Measurements from ENCODE around the gene CFAP99.
A peak's percentile ranks its signal among the peaks of the same experiment; 100 is the strongest.

CFAP99 gene

DNA sequence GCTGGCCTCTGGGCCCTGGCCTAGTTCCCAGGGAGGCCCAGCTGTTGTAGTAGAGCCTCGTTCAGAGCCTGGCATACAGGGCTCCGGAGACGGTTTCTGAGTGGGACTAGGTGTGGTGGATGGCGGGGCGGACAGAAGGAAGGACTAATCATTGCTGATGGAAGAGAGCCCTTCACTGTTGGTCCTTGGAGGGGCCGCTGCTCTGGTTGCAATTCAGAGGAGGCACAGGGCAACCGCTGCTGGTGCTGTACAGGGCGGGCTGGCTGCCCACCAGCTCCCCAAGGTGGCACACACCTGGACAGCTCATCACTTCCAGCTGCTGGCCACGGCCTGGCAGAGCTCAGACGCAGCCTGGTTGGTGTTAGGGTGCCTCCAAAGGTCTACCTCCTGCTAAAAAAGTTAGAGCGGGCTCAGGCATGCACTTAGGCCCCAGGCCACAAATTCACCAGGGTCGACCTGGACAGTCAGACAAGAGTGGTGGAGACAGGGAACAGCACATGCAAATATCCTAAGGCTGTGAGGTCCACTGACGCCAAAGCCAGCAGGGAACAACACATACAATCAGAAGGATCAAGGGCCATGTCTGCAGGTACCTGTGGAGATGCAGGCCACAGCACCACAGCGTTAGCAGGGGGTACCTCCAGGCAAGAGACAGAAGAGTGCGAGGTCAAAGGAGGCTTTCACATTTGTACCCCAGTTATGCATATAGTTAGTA is 42.6 kb downstream of the CFAP99 start:
- Histone ChIP-seq H3F3A (ENCODE audit: low read depth) (no peaks in the 10 kb centered on the region), H3K9me2 (replicated peaks; ENCODE audit: low read depth, low read length) (no peaks in the 10 kb centered on the region), H3K4me1 (ENCODE audit: insufficient read depth, low read length, poor library complexity, severe bottlenecking) (no peaks in the 10 kb centered on the region), H3K36me3 (ENCODE audit: insufficient read depth, low read length) (no peaks in the 10 kb centered on the region), H3K9me3 (ENCODE audit: insufficient read depth, low read depth, low read length) (no peaks in the 10 kb centered on the region), H2AFZ (ENCODE audit: low read length) (no peak overlapping the region), H3K27me3 (ENCODE audit: insufficient read depth, low read length, poor library complexity, severe bottlenecking) (peaks cover 6% of the 10 kb centered on the region), H3K79me2 (ENCODE audit: insufficient read depth, low read length) (no peaks in the 10 kb centered on the region), H3K4me3 (ENCODE audit: low read length, poor library complexity, severe bottlenecking) (no peak overlapping the region), H3K9ac (ENCODE audit: low read depth, low read length, poor library complexity, severe bottlenecking) (no peak overlapping the region), H3K4me2 (ENCODE audit: low read depth, low read length, poor library complexity, severe bottlenecking) (no peak overlapping the region), H4K20me1 (ENCODE audit: insufficient read depth, low read length, poor library complexity, severe bottlenecking) (no peaks in the 10 kb centered on the region)
- no peak for TF ChIP-seq EZH2phosphoT487 (IDR thresholded peaks at IDR 0.05; ENCODE audit: borderline replicate concordance)
- TF ChIP-seq, protein P1, sequence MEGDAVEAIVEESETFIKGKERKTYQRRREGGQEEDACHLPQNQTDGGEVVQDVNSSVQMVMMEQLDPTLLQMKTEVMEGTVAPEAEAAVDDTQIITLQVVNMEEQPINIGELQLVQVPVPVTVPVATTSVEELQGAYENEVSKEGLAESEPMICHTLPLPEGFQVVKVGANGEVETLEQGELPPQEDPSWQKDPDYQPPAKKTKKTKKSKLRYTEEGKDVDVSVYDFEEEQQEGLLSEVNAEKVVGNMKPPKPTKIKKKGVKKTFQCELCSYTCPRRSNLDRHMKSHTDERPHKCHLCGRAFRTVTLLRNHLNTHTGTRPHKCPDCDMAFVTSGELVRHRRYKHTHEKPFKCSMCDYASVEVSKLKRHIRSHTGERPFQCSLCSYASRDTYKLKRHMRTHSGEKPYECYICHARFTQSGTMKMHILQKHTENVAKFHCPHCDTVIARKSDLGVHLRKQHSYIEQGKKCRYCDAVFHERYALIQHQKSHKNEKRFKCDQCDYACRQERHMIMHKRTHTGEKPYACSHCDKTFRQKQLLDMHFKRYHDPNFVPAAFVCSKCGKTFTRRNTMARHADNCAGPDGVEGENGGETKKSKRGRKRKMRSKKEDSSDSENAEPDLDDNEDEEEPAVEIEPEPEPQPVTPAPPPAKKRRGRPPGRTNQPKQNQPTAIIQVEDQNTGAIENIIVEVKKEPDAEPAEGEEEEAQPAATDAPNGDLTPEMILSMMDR (conservative IDR thresholded peaks at IDR 0.05; ENCODE audit: low read length) = no peak

DNA sequence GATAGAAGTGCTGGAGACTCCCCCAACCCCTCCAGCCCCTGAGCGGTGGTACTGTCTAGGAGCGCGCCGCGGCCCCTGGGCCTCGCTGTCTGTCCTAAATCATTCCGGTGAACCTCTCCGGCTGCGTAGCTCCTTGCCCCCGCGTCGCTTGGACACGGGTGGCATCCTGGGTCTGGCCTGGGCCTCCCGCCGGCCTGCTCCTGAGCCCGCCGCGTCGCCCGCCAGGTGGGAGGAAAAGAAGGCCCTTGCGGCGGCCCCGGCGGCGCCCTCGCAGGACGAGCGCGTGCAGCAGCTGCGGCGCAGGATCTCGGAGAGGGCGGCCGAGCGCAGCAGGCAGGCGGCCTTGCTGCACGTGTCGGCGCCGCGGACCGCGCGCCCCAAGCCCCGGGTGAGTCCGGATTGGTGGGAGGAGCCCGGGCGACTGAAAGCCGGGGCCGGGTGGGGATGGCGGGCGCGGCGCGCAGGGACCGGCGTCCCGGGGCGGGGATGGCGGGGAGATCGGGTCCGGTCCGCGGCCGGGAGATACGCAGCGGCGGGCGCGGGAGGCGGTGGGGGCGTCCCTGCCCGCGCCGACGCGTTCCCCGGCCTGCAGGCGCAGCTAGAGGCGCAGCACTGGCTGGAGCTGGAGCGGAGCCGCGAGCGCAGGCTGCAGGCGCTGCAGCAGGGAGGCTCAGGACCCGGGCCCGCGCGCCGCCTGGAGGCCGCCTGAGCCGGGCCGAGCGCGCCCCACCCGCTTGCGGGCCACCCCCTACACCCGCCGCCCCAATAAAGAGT is 43.6 kb downstream of the CFAP99 start:
- H3K9me2 ChIP-seq (replicated peaks; ENCODE audit: low read depth, low read length) = no peaks in the 10 kb centered on the region
- no peaks in the 10 kb centered on the region for H3F3A ChIP-seq (ENCODE audit: low read depth)
- peaks cover under 1% of the 10 kb centered on the region; the same call in 1 of the 2 replicates for H3K79me2 ChIP-seq (ENCODE audit: insufficient read depth, low read length)
- TF ChIP-seq, protein P1 (conservative IDR thresholded peaks at IDR 0.05; ENCODE audit: low read length) = peak; percentile 40
- TF ChIP-seq EZH2phosphoT487 (IDR thresholded peaks at IDR 0.05; ENCODE audit: borderline replicate concordance) = no peak
- H4K20me1 ChIP-seq (ENCODE audit: insufficient read depth, low read length, poor library complexity, severe bottlenecking) = no peaks in the 10 kb centered on the region
- H3K9ac ChIP-seq (ENCODE audit: low read depth, low read length, poor library complexity, severe bottlenecking) = no peak overlapping the region
- H3K4me3 ChIP-seq (ENCODE audit: low read length, poor library complexity, severe bottlenecking) = peak overlapping the region; percentile 68
- no peaks in the 10 kb centered on the region for H3K36me3 ChIP-seq (ENCODE audit: insufficient read depth, low read length)
- peaks cover 6% of the 10 kb centered on the region for H3K27me3 ChIP-seq (ENCODE audit: insufficient read depth, low read length, poor library complexity, severe bottlenecking)
- H3K4me2 ChIP-seq (ENCODE audit: low read depth, low read length, poor library complexity, severe bottlenecking) = peak overlapping the region; percentile 68
- no peaks in the 10 kb centered on the region for H3K9me3 ChIP-seq (ENCODE audit: insufficient read depth, low read depth, low read length)
- no peaks in the 10 kb centered on the region for H3K4me1 ChIP-seq (ENCODE audit: insufficient read depth, low read length, poor library complexity, severe bottlenecking)
- peak overlapping the region; percentile 78; the same call in 1 of the 2 replicates for H2AFZ ChIP-seq (ENCODE audit: low read length)

DNA sequence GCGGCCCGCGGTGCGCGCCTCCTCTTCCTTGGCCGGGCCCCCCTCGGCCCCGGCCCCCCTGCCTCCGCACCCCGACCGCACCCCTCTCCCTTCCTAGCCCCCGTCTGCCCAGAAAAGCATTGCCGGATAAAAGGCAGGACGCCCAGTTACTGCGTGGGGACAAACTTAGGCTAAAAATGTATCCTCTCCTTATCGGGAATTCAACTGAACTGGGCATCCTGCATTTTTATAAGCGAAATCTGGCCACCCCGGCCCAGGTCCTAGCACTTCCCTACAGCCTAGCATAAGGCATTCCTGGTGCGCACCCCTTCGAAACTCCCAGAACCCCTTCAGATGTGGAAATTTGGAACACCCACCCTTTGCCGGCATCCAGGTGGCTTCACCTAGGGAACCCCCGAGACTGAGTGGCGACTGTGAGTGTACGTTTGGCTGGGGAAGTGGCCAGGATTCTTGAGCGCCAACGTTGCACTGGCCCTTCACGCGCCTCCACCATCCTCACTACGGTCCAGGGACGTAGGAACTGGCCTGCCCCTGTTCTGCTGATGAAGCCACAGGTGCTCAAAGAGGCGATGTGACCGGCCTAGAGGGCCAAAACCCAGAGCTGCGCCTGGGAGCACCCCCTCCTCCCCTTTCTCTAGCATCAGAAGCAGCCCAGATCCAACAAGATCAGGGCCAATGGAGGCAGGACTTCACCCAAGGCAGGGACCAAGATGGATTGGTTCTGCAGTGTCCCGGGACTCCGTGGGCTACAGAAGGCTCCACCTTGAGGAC is 44.4 kb downstream of the CFAP99 start:
- Histone ChIP-seq H2AFZ (ENCODE audit: low read length) (peak overlapping the region; percentile 78; the same call in 1 of the 2 replicates), H3K4me3 (ENCODE audit: low read length, poor library complexity, severe bottlenecking) (peak overlapping the region; percentile 68)

More for the DNA sequence above, 44.4 kb downstream of the CFAP99 start:
- TF ChIP-seq EZH2phosphoT487 (IDR thresholded peaks at IDR 0.05; ENCODE audit: borderline replicate concordance) = no peak
- TF ChIP-seq, protein P1 (conservative IDR thresholded peaks at IDR 0.05; ENCODE audit: low read length) = no peak
- H3K9ac ChIP-seq (ENCODE audit: low read depth, low read length, poor library complexity, severe bottlenecking) = no peak overlapping the region
- no peaks in the 10 kb centered on the region for H3K9me3 ChIP-seq (ENCODE audit: insufficient read depth, low read depth, low read length)
- no peaks in the 10 kb centered on the region for H4K20me1 ChIP-seq (ENCODE audit: insufficient read depth, low read length, poor library complexity, severe bottlenecking)
- peaks cover 6% of the 10 kb centered on the region for H3K27me3 ChIP-seq (ENCODE audit: insufficient read depth, low read length, poor library complexity, severe bottlenecking)
- peak overlapping the region; percentile 68 for H3K4me2 ChIP-seq (ENCODE audit: low read depth, low read length, poor library complexity, severe bottlenecking)
- no peaks in the 10 kb centered on the region for H3K36me3 ChIP-seq (ENCODE audit: insufficient read depth, low read length)
- no peaks in the 10 kb centered on the region for H3K9me2 ChIP-seq (replicated peaks; ENCODE audit: low read depth, low read length)
- peaks cover 8% of the 10 kb centered on the region for H3K79me2 ChIP-seq (ENCODE audit: insufficient read depth, low read length)
- H3K4me1 ChIP-seq (ENCODE audit: insufficient read depth, low read length, poor library complexity, severe bottlenecking) = peaks cover 6% of the 10 kb centered on the region
- no peaks in the 10 kb centered on the region for H3F3A ChIP-seq (ENCODE audit: low read depth)
